ENCODE measurements around the gene PHF14.

Gene PHF14

GRCh38 chr7:11175887-11176286, 202.2 kb downstream of the PHF14 start:
- DNase-seq = no peak

DNA sequence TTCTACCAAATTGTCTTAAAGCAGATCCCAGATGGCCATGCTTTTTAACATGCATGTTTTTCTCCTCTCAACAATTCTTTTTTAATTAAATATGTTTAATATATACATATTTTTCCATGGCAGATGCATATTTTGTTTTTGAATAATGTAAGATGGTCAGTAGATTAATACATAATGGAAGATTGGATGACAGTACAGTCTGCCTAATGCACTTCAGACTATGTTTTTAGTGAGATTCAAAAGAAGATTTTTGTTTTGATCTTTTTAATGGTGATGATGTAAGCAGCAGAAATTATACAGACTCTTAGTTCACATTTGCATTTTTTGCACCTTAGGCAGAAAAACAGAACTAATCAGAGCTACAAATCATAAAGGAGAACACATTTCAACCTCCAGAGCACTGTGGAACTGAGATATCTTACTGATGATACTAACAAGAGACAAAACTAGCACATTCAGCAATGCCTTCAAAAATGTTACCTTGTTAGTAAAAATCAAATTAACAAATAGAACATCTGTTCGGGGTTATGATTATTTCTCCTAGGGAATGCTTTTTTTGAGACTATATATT, 203.4 kb downstream of the PHF14 start:
- DNase-seq = no peak

DNA sequence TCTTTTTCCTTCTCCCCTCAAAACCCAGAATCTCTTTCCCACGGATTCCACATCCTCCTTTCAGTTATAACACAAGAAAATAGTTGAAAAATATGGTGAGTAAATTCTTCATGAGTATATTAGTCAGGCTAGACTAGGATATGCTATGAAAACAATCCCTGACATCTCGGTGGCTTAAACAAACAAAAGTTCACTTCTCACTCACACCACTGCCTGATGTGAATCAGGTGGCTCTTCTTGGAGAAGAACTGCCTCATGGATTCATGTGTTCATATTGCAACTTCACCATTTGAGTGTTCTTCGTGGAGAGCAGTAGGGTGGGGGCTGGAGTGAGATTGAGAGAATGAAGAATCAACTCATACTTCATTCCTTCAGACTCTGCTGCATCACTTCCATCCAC, 204.1 kb downstream of the PHF14 start:
- DNase-seq = no peak

DNA sequence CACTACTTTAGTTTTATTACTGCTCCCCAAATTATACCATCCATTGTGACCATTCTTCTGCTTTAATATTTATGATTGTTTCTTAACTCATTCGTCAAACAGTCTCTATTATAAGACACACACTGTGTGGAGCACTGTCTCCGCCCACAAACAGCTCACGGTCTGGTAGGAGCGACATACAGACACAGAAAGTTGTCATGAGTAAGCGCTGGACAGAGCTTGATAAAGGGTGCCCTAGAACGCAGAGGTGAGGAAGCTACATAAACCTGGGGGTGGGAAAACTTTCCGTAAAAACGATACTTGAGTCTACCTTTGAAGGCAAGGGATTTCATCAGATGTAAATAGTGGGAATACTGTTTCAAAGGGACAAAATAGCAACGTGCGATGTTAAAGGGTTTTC, 207.9 kb downstream of the PHF14 start:
- no peak for DNase-seq

DNA sequence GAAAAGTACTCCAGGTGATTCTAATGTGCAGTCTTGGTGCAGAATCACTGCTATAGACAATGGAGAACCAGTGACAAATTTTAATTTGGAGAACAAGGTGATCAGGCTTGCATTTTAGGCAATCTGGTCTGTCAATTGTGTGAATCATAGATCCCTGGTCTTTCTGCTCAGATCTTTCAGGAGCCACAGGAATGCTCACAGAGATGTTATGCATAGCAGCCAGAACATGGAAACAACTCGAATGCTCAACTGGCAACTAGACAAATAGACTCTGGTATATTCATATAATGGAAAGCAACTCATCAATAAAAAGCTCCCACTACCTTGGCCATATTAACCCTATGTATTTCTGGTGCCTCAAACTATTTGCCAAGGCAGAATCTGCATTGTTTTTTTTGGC, 209.1 kb downstream of the PHF14 start:
- DNase-seq = no peak

- no peak for DNase-seq
Observed at GRCh38 chr7:11185179-11185815, 211.6 kb downstream of the PHF14 start.

GRCh38 chr7:11188529-11189310, 215.0 kb downstream of the PHF14 start:
- DNase-seq = no peak

DNA sequence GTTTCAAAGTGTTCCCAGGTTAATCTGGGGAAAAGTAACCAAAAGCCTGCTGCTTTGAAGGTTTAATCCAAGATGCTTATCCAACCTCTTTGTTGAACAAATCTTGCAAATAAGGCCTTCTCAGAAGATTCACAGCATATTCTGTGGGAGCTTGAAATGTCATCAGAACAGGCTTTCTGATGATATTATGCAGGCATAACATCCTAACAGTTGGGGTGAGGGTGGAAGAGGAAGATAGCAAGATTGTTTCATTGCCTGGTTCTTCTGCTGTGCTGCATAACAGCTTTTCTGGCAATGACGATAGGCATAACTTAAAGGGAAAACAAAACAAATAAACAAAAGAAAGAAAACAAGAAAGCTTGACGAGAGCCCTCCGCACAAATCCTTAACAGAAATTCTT, 217.4 kb downstream of the PHF14 start:
- no peak for DNase-seq

- DNase-seq = no peak
Observed at GRCh38 chr7:11191574-11192220, 218.0 kb downstream of the PHF14 start.

DNA sequence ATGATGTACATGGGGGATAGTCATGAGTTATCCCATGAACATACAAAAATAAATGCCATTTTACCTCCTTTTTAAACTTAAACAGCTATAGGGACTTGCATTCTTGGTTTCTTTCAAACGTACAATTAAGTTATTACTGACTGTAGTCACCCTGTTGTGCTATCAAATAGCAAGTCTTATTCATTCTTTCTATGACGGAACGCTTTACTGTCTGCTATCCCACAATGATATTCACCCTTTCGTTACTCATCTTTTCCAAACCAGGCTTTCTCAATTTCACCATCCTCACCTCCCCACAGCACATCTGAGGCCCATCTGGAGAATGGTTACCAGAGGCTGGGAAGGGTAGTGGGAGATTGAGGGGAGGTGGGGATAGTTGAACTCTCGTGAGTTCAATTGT, 218.8 kb downstream of the PHF14 start:
- no peak for DNase-seq

DNA sequence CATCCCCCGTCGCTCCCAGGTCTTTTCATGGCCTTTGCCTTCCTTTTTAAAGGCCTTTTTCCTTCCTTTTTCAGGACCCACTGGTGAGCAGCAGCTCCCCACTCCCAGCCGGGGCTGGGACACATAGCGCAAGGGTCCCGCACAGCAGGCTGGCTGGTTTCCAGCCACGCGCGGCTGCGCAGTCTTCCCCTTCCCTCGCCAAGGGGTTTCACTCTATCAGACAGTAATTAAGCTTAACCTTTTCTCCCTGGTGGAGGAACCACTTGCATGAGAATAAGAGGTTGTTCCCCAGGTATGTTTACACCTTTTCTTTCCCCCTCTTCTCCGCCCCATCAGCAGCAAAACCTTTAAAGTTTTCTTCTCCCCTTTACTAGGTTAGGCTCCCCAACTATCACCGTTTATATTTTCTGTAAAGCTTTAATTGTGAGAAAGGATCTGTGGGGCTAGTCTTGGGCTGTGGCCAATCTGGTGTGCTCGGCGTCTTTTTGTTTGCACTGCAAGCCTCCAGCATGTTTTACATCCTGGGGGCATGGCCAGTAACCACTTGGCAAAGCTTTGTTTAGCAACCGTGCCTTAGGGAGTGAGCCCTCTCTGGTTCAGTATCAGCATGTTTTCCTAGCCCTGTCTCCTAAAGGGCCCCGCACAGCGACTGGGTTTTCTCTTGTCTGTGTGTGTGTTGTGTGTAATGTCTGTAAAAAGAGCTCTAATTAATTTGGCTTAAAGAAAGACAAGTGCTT, 219.6 kb downstream of the PHF14 start:
- no peak for DNase-seq

DNA sequence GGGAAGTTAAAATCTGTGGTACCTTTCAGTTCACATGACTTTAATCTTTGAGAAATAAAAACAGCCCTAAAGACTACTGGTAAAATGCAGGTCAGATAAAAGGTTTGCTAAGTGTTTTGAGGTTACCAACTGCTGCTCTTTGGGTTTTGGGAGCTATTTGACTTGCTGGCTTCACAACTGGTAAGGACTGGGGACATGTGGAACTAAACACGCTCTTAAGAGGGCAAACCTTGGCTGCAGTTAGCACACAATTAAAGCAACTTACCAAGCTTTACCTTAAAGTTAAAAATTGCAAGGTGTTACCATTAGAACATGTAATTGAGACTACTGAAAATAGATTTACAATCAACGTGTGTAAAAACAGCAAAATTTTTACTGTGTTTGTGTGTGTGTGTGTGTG, 220.2 kb downstream of the PHF14 start:
- no peak for DNase-seq

GRCh38 chr7:11194492-11194891, 220.8 kb downstream of the PHF14 start:
- DNase-seq = no peak

GRCh38 chr7:11195502-11195901, 221.8 kb downstream of the PHF14 start:
- DNase-seq = no peak

DNA sequence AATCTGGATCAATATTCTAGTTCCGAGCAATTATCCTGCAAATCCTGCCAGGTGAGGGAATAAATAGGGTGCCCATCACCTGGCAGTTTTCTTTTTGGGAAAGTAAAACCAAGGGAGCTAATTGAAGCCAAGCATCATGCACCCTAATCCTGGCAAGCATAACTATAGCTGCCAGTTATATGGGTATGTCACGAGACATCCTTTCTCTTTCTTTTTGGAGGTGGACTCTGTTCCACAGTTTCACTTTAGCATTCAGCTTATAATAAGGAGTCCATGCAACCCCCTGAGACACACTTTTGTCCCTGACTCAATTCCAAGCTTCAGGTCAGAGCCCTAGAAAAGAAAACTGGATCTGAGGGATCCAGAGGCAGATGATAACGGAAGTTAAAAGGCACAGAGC, 222.5 kb downstream of the PHF14 start:
- no peak for DNase-seq

DNA sequence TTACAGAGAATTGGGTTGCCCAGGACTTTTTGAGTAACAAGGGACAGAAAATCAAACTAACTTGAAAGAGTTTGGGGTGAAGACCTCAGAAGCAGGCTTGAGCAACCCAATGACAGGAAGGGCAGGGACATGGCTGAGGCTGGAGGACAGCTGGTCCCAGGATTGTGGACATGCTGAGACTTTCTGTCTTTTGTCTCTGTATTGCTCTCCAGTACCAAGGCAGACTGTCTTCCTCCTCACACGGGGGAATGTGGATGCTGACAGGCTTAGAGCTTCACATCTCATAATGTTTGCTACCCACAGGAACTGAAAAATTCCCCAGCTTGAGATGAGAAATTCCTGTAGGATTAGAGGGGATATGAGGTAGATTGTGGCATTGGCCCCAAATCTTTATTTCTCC, 229.6 kb downstream of the PHF14 start:
- DNase-seq = no peak

GRCh38 chr7:11203683-11204082, 230.0 kb downstream of the PHF14 start:
- DNase-seq = no peak

GRCh38 chr7:11206177-11206899, 232.7 kb downstream of the PHF14 start:
- DNase-seq = no peak

DNA sequence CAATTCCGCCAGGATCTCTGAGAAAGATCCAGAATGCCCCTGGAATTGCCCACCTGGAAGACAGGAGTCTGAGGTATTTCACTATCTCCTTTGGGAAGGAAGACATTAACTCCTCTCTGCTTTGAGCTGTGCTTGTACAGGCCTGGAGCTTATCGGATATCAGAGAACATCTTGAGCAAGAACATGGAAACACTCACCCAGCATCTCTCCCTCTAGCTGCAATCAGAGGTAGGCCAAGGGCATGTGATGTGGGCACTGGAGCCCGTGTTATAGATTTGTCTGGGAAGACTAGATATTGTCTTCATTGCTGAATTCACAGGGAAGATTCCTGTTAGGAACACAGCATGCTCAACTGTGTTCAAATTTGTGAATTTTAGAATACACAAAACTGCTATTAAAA, 233.9 kb downstream of the PHF14 start:
- DNase-seq = no peak

DNA sequence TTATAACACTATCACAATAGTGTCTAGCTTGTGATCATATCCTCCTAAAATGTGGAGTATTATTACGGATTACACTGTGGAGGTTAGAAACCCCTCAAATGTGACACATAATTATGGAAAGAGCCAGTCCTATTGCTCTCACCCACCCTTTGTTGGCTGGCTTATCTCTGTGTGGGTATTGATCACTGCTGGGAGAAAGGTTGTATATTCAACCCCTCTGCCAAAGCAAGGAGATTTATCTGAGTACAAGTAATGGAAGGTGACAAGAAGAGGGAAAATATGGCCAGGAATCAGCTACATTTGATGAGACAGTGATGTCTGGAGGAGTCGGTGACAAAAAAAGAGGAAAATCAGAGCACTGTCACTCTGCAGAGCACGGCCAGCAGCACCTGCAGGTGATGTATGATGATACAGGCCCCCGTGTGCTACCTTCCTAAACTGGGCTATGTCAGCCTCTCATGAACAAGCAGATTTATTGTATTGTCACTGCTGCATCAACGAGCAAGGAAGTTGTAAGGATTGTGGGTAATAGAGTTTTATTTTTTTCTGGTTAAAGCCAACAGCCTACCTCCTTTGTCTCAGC, 235.3 kb downstream of the PHF14 start:
- DNase-seq = no peak

- no peak for DNase-seq
Observed at GRCh38 chr7:11210374-11210773, 236.7 kb downstream of the PHF14 start.

DNA sequence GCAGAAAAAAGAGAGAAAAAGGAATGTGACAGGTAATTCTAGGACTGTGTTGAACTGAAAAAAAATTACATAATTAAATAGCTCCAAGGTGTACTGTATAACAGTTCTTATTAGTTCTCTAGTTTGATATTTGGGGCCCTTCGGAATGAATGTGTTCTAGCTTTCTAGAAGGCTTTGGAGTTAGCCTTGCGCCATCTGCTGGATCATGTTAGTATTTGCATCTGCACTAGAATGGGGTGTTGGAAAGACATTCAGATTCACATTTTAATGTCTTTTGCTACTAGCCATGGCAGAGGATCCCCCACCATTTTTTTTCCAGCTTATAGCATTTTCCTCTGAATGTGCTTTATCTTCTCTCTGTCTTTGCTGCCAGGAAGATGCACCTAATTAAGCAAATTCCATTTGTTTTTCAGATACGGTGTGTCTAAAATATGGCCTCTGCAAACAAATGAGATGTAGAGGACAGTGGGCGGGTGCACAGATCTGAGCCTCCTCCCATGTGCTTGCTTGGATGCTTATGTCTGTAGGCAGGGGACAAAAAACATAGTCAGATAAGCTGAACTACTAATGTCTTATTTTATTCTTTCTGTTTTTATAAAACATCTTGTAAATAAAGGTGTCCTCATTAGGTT, 238.5 kb downstream of the PHF14 start:
- DNase-seq = peak in 2 of 4 experiments; percentile 6
